Activated B cell treated with CpG ODN at 0.5 μM for 24 hours (primary cell): ENCODE results near the gene GRIK4. TPM values are rescaled to one million over a fixed set of nuclear protein-coding genes. Genes with fewer than 3 reads are reported as not detected.

ENCODE experiments used
- ATAC-seq: fragments of 200-7000 bp; cut with Tn5 transposase; one replicate; pipeline ENCODE4 v1.10.0; 2021; ENCODE audit warnings: low read depth, mild to moderate bottlenecking, moderate library complexity
- CTCF ChIA-PET: fragments of 350-600 bp; sonication (Branson Sonifier 250); formaldehyde crosslinking; loops from one replicate; lab custom pipeline; 2021; ENCODE audit warnings: antibody characterized with exemption; lab: Charles Lee
- POLR2A ChIA-PET: fragments of 350-600 bp; sonication (Branson Sonifier 250); formaldehyde crosslinking; loops from one replicate; lab custom pipeline; 2021; ENCODE audit warnings: antibody characterized with exemption; lab: Charles Lee
- DNase-seq: peaks from one replicate; pipeline ENCODE4 v3.0.0; 2022
- H3K27ac Mint-ChIP-seq: one replicate; pipeline ENCODE4 v1.8.0; 2020; ENCODE audit warnings: mixed read lengths
- H3K27me3 Mint-ChIP-seq: one replicate; pipeline ENCODE4 v1.8.0; 2021; ENCODE audit warnings: mixed read lengths
- H3K36me3 Mint-ChIP-seq: one replicate; pipeline ENCODE4 v1.8.0; 2021; ENCODE audit warnings: low read depth, mixed read lengths
- H3K4me1 Mint-ChIP-seq: one replicate; pipeline ENCODE4 v1.8.0; 2021; ENCODE audit warnings: mixed read lengths
- H3K4me3 Mint-ChIP-seq: one replicate; pipeline ENCODE4 v1.8.0; 2020; ENCODE audit warnings: mild to moderate bottlenecking, mixed read lengths
- H3K9me3 Mint-ChIP-seq: one replicate; pipeline ENCODE4 v1.8.0; 2020; ENCODE audit warnings: mixed read lengths
- CTCF ChIP-seq: fragments of 200-600 bp; IDR thresholded peaks from one replicate; pipeline ENCODE4 v1.8.0; 2022; ENCODE audit warnings: antibody characterized with exemption, mild to moderate bottlenecking
- intact Hi-C: fragments of 100-400 bp; cut with micrococcal nuclease; formaldehyde crosslinking; loops from one replicate; pipeline ENCODE4 v1.15.1; 2024
- total RNA-seq: library from RNA; stranded (reverse); gene quantifications from 2 replicates; pipeline ENCODE4 v1.2.3, GENCODE V29; 2022

Gene GRIK4
- total RNA-seq, 1 donor from 2014 or later = not detected

- CTCF ChIA-PET = interaction anchor here (1.0 to 1.7 kb wide), 4 partner anchors 11 to 483 kb away, joined by 3 to 5 read pairs (median 3); partner anchors contain the start of gene GRIK4
- intact Hi-C loops = loop anchor here (1.0 to 2.0 kb wide), 3 partner anchors 267 to 618 kb away; partner anchors contain the start of gene GRIK4
- H3K36me3 Mint-ChIP-seq = no peaks in the 10 kb centered on the region
- H3K4me3 Mint-ChIP-seq = peak overlapping the region; percentile 45
- POLR2A ChIA-PET = no interaction called here
- peak; percentile 26 for DNase-seq
- H3K4me1 Mint-ChIP-seq = peaks cover 12% of the 10 kb centered on the region
- peak; percentile 75 for ATAC-seq
- H3K27ac Mint-ChIP-seq = no peak overlapping the region
- no peaks in the 10 kb centered on the region for H3K9me3 Mint-ChIP-seq
- H3K27me3 Mint-ChIP-seq = peaks cover 26% of the 10 kb centered on the region
- no peak for TF ChIP-seq CTCF
Measured at GRCh38 chr11:120952461-120953434, 441.2 kb downstream of the GRIK4 start.

- intact Hi-C loops = no loop called here
- TF ChIP-seq CTCF = no peak
- no peak overlapping the region for H3K4me3 Mint-ChIP-seq
- ATAC-seq (no peak), DNase-seq (no peak)
- H3K27ac Mint-ChIP-seq = no peak overlapping the region
- H3K9me3 Mint-ChIP-seq = no peaks in the 10 kb centered on the region
- ChIA-PET POLR2A (no interaction called here), CTCF (interaction anchor here (0.6 kb wide), 1 partner anchor 1827 kb away, joined by 3 read pairs; no protein-coding TSS in a partner anchor)
- peaks cover 12% of the 10 kb centered on the region for H3K4me1 Mint-ChIP-seq
- no peaks in the 10 kb centered on the region for H3K36me3 Mint-ChIP-seq
- H3K27me3 Mint-ChIP-seq = peaks cover 11% of the 10 kb centered on the region
Measured at GRCh38 chr11:120954381-120954780, 442.8 kb downstream of the GRIK4 start.

GRCh38 chr11:120956710-120957495 lies 445.4 kb downstream of the GRIK4 start:
- no peak for DNase-seq
- no peaks in the 10 kb centered on the region for H3K36me3 Mint-ChIP-seq
- H3K27ac Mint-ChIP-seq = no peak overlapping the region
- H3K4me1 Mint-ChIP-seq = peaks cover 12% of the 10 kb centered on the region
- ChIA-PET POLR2A (interaction anchor here (0.5 kb wide), 1 partner anchor 336 kb away, joined by 3 read pairs; the partner anchor contains the start of gene SC5D), CTCF (no interaction called here)
- intact Hi-C loops = no loop called here
- H3K27me3 Mint-ChIP-seq = peaks cover 5% of the 10 kb centered on the region
- H3K9me3 Mint-ChIP-seq = no peaks in the 10 kb centered on the region
- no peak for TF ChIP-seq CTCF
- no peak overlapping the region for H3K4me3 Mint-ChIP-seq
- ATAC-seq = no peak

- no peaks in the 10 kb centered on the region for H3K9me3 Mint-ChIP-seq
- intact Hi-C loops = no loop called here
- peaks cover 1% of the 10 kb centered on the region for H3K27me3 Mint-ChIP-seq
- ATAC-seq = no peak
- no peaks in the 10 kb centered on the region for H3K36me3 Mint-ChIP-seq
- peaks cover 4% of the 10 kb centered on the region for H3K4me1 Mint-ChIP-seq
- DNase-seq = no peak
- ChIA-PET CTCF (no interaction called here), POLR2A (no interaction called here)
- no peak for TF ChIP-seq CTCF
- no peak overlapping the region for H3K4me3 Mint-ChIP-seq
- no peak overlapping the region for H3K27ac Mint-ChIP-seq
Measured at GRCh38 chr11:120958185-120958584, 446.6 kb downstream of the GRIK4 start.

DNA sequence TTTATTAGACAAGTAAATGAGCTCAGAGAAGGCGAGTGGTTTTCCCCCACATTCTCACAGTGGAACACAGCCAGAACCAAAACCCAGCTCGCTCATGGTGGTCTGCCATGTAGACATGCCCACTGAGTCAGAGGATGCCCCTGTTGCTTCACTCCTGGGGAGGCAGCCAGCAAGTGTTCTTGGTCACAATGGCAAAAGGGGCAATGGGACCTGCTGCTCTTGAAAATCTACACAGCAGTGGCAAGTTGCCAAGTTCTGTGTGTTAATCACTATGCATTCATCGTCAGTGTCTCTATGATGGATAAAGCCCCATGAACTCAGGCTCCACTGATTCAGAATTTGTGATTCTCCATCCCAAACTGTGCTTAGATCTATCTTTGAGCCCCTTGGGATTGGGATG lies 447.6 kb downstream of the GRIK4 start:
- ATAC-seq (no peak), DNase-seq (no peak)
- Mint-ChIP-seq H3K27ac (no peak overlapping the region), H3K36me3 (no peaks in the 10 kb centered on the region), H3K4me1 (peaks cover 4% of the 10 kb centered on the region), H3K4me3 (no peak overlapping the region), H3K9me3 (no peaks in the 10 kb centered on the region), H3K27me3 (peaks cover 1% of the 10 kb centered on the region)
- intact Hi-C loops = no loop called here
- ChIA-PET POLR2A (no interaction called here), CTCF (no interaction called here)
- no peak for TF ChIP-seq CTCF
